T-helper 22 cell (primary cell): ENCODE measurements around the gene TMEM200B.
"Not testable (repeated sequence)": the region's sequence is repeated elsewhere in the genome, so short reads cannot be mapped to it uniquely, and the experiment has no call there.

Experiments
- DNase-seq: peaks from one replicate; pipeline ENCODE4 v3.0.0-alpha.2; 2020; ENCODE audit warnings: low read depth

TMEM200B gene

GRCh38 chr1:29133861-29134694, 10.4 kb upstream of the TMEM200B start:
- no peak for DNase-seq

DNA sequence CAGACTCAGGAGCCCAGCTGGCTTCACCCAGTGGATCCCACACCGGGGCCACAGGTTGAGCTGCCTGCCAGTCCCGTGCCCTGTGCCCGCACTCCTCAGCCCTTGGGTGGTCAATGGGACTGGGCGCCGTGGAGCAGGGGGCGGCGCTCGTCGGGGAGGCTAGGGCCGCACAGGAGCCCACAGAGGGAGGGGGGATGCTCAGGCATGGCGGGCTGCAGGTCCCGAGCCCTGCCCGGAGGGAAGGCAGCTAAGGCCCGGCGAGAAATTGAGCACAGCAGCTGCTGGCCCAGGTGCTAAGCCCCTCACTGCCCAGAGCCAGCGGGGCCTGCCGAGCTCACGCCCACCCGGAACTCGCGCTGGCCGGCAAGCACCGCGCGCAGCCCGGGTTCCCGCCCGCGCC, 7.4 kb upstream of the TMEM200B start:
- not testable (repeated sequence) for DNase-seq

DNA sequence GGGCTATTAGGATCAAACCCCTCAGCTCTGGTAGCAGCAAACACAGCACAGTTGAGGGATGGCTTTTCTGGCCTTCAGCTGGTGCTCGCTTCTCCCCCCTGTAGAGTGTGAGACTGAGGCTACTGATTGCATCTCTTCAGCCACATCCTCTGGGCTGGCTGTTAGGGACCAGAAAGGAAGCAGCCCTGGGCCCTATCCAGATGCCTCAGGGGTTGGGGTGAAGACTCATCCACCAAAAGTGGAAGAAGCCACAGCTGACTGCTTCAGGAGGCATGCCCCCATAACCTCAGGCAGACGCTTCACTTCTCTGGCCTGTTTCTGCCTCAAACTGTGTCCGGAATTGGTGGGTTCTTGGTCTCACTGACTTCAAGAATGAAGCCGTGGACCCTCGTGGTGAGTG, 6.2 kb upstream of the TMEM200B start:
- no peak for DNase-seq

GRCh38 chr1:29128739-29129138, 5.0 kb upstream of the TMEM200B start:
- no peak for DNase-seq

- DNase-seq, result no peak
Measured at GRCh38 chr1:29126198-29126597, 2.5 kb upstream of the TMEM200B start.

DNA sequence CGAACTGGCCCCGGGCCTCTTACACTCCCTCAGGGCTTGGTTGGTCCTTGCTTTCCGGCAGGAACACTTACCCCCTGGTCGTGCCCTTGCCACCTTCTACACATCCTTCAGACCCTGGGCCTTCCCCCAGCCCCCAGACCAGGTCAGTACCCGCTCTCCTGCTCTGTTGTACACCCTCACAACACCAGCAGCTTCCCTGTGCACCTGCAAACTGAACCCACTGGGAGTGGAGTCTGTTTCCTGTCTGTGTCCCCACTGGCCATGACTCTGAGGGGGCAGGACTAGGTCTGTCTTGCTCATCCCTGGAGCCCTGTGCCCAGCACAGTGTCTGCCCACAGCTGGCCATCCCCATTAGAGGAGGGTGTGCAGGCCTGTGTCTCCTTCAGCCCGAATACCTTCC, 2.1 kb upstream of the TMEM200B start:
- no peak for DNase-seq

DNA sequence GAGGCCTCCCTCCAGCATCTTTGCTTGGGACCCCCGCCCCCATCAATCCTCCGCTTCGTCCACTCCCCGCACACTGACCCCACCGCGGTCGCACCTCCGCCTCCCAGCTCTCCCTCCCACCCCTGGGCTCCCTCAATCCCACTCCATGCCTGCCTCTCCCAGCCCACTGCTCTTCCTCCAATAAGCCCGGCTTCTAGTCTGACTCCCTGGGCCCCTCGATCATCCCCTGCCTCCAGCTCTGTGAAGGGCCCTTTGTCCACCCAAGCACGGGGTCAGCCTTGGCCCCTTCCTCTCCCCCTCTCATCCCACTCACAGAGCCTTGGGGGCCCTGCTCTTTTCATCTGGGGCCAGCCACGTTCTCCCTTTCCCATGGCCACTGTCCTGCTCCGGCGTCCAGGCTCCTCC, 1.5 kb upstream of the TMEM200B start:
- no peak for DNase-seq

DNA sequence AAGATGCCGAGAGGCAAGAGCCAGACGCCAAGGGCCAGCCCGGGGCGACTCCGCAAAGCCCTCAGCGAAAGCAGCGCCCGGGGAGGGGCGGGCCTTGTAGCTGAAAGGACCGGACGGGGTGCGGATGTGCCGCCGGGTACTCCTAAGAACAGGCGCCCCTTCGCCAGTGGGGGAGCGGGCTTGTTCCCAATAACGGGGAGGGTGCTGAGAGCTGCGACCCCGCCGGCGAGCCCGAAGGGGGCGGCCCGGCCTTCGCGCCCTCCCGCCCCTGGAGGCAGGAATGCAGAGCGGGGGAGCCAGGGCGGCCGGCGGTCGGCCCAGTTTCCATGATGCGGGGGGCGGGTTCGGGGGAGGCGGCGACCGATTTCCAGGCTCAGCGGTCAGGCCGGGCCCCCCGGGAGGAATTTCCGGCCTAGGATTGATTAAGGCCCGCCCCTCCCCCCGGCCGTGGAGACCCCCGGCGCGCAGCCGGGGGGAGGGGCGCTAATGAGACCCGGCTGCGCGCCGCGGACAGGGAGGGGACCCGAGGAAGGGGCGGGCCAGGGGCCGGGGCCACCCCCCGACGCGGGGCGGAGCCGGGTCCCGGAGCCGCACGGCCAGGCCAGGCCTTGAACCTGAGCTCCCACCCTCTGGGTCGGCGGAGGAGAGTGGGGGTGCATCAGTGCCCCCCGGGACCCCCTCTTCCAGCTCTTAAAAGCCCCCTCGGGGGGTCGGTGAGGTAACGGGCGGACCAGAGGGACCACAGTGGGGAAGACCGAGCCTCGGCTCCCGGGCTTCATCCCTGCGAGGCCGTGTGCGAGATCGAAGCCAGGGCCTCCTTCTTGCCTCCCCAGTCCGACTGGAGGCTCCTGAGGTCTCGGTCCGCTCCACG, 898 bp upstream of the TMEM200B start:
- DNase-seq, result no peak

DNA sequence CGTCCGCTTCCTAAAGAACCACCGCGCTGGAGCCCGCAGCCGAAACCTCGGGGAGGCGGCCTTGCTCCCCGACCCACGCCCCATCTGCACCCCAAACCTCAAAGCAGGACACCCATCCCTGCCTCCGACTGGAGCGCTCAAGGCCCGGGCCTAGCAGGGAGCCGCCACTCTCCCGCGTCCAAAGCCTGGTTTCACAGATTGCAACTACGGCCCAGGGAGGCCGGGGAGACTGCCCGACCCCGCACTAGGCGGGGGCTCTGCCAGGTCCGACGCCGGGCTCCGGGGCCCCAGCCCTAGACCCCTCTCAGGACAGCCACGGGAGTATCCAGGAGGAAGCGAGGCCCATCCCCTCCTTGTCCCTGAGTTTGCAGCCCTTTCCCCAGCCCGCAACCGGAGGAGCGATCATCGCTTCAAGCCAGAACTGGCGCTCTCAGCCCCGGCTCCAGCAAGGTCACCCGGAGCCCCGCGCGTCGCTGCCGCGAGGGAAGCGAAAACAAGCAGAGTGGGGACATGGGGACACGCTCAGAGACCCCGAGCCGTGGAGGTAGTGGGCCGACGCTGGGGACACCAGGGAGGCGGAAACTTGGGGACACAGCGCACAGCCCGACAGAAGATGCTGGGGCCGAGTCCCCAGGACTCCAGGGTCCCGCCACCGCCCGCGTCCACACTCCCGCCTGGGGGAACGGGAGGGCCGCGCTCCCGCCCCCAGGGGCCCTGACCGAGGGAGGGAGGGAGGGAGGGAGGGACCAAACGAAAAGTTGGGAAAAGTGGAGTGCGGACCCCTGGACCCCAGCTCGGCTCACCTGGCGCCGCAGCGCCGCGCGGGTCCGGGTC, 433 bp downstream of the TMEM200B start:
- no peak for DNase-seq

- no peak for DNase-seq
Measured at GRCh38 chr1:29122682-29123052, 1.0 kb downstream of the TMEM200B start.

DNA sequence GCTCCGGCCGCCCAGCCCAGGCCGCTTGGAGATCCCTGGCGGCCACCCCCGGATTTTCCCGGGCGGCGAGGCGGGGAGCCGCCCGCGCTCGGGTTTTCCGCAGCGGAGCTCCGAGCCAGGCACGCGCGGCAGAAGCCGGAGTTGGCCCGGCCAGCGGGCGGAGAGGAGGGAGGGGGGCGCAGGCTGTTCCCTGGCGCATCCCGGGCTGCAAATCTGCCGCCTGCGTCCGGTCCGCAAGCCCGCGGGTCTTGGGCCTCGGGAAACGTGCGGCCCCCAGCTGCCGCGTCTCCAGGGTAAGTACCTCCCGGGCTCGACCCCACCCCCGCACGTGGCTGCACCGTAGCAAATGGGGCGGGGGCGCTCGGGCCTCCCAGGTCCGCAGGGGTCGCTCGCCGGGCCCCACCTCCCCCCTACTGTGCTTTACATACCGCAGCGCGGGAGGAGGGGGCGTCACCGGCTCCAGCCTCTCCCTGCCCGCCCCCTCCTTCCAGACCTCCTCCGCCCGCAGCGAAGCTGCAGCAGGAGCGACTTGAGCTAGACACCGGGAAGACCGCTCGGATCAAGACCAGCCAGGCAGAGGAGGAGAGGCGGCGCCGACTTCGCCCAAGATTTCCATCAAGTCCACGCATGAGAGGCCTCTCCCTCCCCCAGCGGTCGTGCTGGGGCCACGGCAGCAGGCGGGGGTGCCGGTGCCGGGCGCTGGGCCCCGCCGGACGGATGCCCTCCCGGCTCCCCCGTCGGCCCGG, 1.6 kb downstream of the TMEM200B start:
- no peak for DNase-seq

DNA sequence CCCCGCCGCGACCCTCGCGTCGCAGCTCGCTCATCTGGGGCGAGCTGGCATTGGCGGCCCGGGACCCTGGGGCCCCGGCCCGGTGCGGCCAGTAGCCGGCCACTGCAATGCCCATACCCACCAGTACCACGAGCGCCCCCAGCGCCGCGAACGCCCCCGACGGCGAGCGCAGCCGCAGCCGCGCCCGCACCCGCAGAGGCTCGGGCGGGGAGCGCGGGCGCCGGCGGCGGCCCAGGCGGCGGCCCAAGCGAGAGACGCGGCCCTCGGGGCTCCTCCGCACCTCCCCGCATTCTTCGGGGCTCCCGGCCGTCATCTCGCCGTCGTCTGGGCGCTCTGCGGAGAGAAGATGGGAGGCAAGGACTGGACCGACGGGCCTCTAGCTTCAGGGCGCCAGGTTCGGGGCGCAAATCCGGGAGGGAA, 2.2 kb downstream of the TMEM200B start:
- no peak for DNase-seq

- peak; percentile 25 for DNase-seq
Measured at GRCh38 chr1:29120947-29121485, 2.7 kb downstream of the TMEM200B start.

DNA sequence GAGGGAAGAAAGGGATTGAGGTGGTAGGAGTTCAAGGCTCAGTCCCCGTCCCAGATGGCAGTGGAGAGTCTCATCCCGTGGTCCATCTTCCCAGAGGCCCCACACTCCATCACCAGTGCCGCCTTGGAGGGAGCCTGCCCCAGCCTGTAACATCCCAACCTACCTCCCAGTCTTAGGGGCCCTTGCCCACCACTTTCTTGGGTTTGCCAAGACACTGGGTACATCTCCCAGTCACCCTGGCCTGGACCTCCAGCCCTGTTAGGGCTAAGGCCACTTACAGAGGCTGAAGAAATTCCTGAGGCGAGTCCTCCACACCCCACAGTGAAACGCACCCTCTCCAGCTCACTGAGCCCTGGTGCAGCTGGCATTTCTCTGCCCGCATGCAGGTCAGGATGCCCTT, 3.3 kb downstream of the TMEM200B start:
- no peak for DNase-seq

GRCh38 chr1:29119121-29119929, 4.4 kb downstream of the TMEM200B start:
- DNase-seq, result no peak

DNA sequence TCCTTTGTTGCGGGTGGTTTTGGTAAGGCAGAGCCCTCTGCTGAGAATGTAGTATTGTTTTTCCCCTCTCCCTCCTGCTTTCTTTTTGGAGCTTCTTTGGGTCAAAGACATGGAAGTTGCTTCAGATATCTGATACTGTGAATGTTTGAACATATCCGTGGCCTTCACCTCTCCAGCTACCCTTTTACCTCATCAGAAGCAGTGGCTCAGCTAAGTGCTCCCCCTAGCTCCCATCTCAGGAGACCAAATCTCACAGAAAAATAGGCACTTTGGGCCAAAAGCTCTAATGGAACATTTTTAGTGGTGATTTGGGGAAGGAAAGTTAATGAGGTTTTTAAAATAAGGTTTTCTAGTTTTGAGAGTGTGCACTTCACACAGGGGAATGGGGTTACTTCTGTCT, 6.3 kb downstream of the TMEM200B start:
- no peak for DNase-seq

- no peak for DNase-seq
Measured at GRCh38 chr1:29114654-29115053, 9.0 kb downstream of the TMEM200B start.

GRCh38 chr1:29113413-29114117, 10.1 kb downstream of the TMEM200B start:
- no peak for DNase-seq

DNA sequence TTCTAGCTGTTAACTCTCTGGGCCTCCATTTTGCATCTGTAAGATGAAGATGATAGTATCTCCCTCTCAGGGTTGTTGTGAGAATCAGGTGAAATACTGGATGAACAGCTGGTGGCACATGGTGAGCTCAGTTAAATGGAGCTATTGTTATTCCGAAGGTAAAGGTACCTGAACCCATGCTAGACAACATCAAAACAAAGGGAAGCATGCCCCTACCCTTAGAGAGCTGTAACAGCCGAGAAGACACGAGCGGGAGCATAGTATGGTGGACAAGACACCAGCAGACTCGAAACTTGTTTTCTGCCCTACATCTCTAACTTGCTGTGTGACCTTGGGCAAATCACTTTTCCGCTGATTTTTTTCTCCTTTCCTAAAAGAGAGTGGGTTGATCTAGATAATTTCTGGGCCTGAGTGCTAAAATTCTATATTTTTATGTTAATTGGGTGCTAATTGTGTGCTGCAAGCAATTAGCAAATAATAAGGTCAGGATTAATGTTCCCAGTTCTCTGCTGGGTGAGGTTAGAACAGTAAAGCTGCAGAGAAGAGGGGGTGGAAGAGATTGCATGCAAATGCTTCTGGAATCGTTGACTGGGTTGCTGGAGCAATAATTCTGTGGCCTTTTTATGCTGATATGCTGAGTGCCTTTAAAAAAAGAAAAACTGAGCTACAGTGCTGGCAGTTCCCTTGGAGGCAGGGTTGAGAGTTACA, 10.8 kb downstream of the TMEM200B start:
- no peak for DNase-seq
